ENCODE results near the gene FTSJ1. TPM values are rescaled to one million over a fixed set of nuclear protein-coding genes. Genes with fewer than 3 reads are reported as not detected.

FTSJ1 gene
- total and polyA plus RNA-seq, 2 of the 8 experiments (the other 6 are each of a cell fraction or from before 2014, with no cell fraction given) = 62.4 to 80.4 TPM

GRCh38 chrX:48475296-48475695, 703 bp upstream of the FTSJ1 start (continued):
- TF ChIP-seq RFX5 (IDR thresholded peaks at IDR 0.05; ENCODE audit: borderline replicate concordance, low read depth, low read length) = no peak
- no peak for TF ChIP-seq RBBP5 (IDR thresholded peaks at IDR 0.05; ENCODE audit: borderline replicate concordance, low read depth, low read length)
- TF ChIP-seq TAF7 (optimal IDR thresholded peaks at IDR 0.05; ENCODE audit: borderline replicate concordance, low read depth, low read length) = no peak

Measured in H1 (cell line).